MM.1S (cell line): ENCODE data around the gene PIK3R3.

ENCODE experiments used
- CTCF ChIP-seq: fragments of 300-600 bp; sonication (generic); IDR thresholded peaks from 2 replicates; pipeline ENCODE4 v1.5.1; 2016; ENCODE audit warnings: antibody characterized with exemption, low read length, mixed read lengths
- EZH2 ChIP-seq: fragments of 300-600 bp; sonication (generic); optimal IDR thresholded peaks from 2 replicates; pipeline ENCODE3; 2017; ENCODE audit warnings: low read depth, mild to moderate bottlenecking, antibody characterized with exemption, low read length, mixed read lengths
- EZH2phosphoT487 ChIP-seq: fragments of 300-600 bp; sonication (generic); IDR thresholded peaks from 2 replicates; pipeline ENCODE4 v1.6.1; 2018; ENCODE audit warnings: antibody characterized with exemption, low read length

GRCh38 chr1:46168477-46168876 lies 36.0 kb upstream of the PIK3R3 start:
- no peak for TF ChIP-seq CTCF
- TF ChIP-seq EZH2phosphoT487, result no peak
- TF ChIP-seq EZH2, result no peak
